Endothelial cell of umbilical vein (primary cell): ENCODE measurements around the gene APLN. TPM values are rescaled to one million over a fixed set of nuclear protein-coding genes. Genes with fewer than 3 reads are reported as not detected.
A peak's percentile ranks its signal among the peaks of the same experiment; 100 is the strongest.

ENCODE experiments used
- BruUV-seq: library from RNA; stranded (reverse); fragments of 400-500 nt; replicated peaks from 2 replicates; lab custom pipeline; 2021; lab: Mats Ljungman, UMichigan
- CTCF ChIA-PET: fragments of 300-600, 350-600 bp; sonication (Branson Sonifier 250); formaldehyde crosslinking; loops from one replicate; lab custom pipeline; 2021; ENCODE audit warnings: antibody characterized with exemption, inconsistent platforms; lab: Charles Lee
- POLR2A ChIA-PET: fragments of 300-600, 350-600 bp; sonication (Branson Sonifier 250); formaldehyde crosslinking; loops from one replicate; lab custom pipeline; 2021; ENCODE audit warnings: antibody characterized with exemption, inconsistent platforms; lab: Charles Lee
- DNase-seq: peaks from one replicate; pipeline ENCODE4 v3.0.0-alpha.2; 2011; ENCODE audit warnings: low read depth, low spot score
- FAIRE-seq: peaks from 2 replicates; lab custom pipeline; 2011; peaks lifted over from hg19 to GRCh38; lab: Jason Lieb, UNC
- H2AFZ ChIP-seq: 2 replicates; pipeline ENCODE4 v1.6.0; 2012; ENCODE audit warnings: low read depth, low read length, control low read depth, inconsistent platforms
- H3K27ac ChIP-seq: 2 replicates; pipeline ENCODE4 v1.5.1; 2011; ENCODE audit warnings: low read depth, mild to moderate bottlenecking, control low read depth, low read length, moderate library complexity; ENCODE audit not compliant: insufficient read depth
- H3K27me3 ChIP-seq, 2 experiments: 2 replicates each; pipeline versions ENCODE4 v1.6.0 to v1.6.1; 2011; ENCODE audit warnings: low read length in 2 of 2, mixed read lengths in 1 of 2; ENCODE audit not compliant: control insufficient read depth in 2 of 2, insufficient read depth in 2 of 2
- H3K36me3 ChIP-seq, 2 experiments: 2 replicates in 1 of 2; 3 replicates in 1 of 2; pipeline ENCODE4 v1.5.1; 2011; ENCODE audit warnings: low read length in 2 of 2, mild to moderate bottlenecking in 1 of 2, moderate library complexity in 1 of 2; ENCODE audit not compliant: control insufficient read depth in 2 of 2, insufficient read depth in 2 of 2; ENCODE audit errors: extremely low read depth in 1 of 2
- H3K4me1 ChIP-seq: 3 replicates; pipeline ENCODE4 v1.5.1; 2011; ENCODE audit warnings: mild to moderate bottlenecking, low read length; ENCODE audit not compliant: control insufficient read depth, insufficient read depth; ENCODE audit errors: extremely low read depth
- H3K4me2 ChIP-seq: 2 replicates; pipeline ENCODE4 v1.6.1; 2011; ENCODE audit warnings: low read length, control low read depth, mixed read lengths; ENCODE audit not compliant: insufficient read depth
- H3K4me3 ChIP-seq, 3 experiments: fragments of 200-600 bp in 1 of 3; sonication (generic), shearing (Covaris generic) in 1 of 3; replicated peaks in 1 of 3; 2 replicates each; pipeline ENCODE4 v1.5.1; 2011 to 2016; ENCODE audit warnings: control low read depth in 3 of 3, low read length in 3 of 3, mild to moderate bottlenecking in 2 of 3, inconsistent platforms in 1 of 3, low read depth in 1 of 3, moderate library complexity in 1 of 3; ENCODE audit not compliant: insufficient read depth in 1 of 3
- H3K79me2 ChIP-seq: 2 replicates; pipeline ENCODE4 v1.6.0; 2012; ENCODE audit warnings: low read length, inconsistent platforms; ENCODE audit not compliant: control insufficient read depth, insufficient read depth
- H3K9ac ChIP-seq: replicated peaks from 2 replicates; pipeline ENCODE3; 2011; ENCODE audit warnings: low read length, control low read depth; ENCODE audit not compliant: insufficient read depth; ENCODE audit errors: extremely low read depth
- H3K9me1 ChIP-seq: replicated peaks from 3 replicates; pipeline ENCODE4 v1.6.0; 2011; ENCODE audit warnings: mild to moderate bottlenecking, low read length; ENCODE audit not compliant: control insufficient read depth, insufficient read depth; ENCODE audit errors: extremely low read depth
- H3K9me3 ChIP-seq: replicated peaks from 2 replicates; pipeline ENCODE4 v1.5.1; 2012; ENCODE audit warnings: low read length, inconsistent platforms; ENCODE audit not compliant: control insufficient read depth, insufficient read depth
- H4K20me1 ChIP-seq: replicated peaks from 2 replicates; pipeline ENCODE3; 2011; ENCODE audit warnings: mild to moderate bottlenecking, low read length; ENCODE audit not compliant: control insufficient read depth, insufficient read depth; ENCODE audit errors: extremely low read depth
- EZH2 ChIP-seq: IDR thresholded peaks from 2 replicates; pipeline ENCODE4 v1.6.1; 2012; ENCODE audit warnings: borderline replicate concordance, low read depth, mild to moderate bottlenecking, moderate library complexity, low read length, inconsistent platforms; ENCODE audit not compliant: severe bottlenecking
- FOS ChIP-seq: IDR thresholded peaks from 2 replicates; pipeline ENCODE4 v1.6.1; 2011; ENCODE audit warnings: mild to moderate bottlenecking, low read length, moderate library complexity, borderline replicate concordance; ENCODE audit not compliant: insufficient read depth
- GATA2 ChIP-seq: IDR thresholded peaks from 2 replicates; pipeline ENCODE4 v1.7.0; 2011; ENCODE audit warnings: low read depth, mild to moderate bottlenecking, moderate library complexity, mixed read lengths, low read length; ENCODE audit not compliant: insufficient read length, insufficient read depth
- JUN ChIP-seq: IDR thresholded peaks from 2 replicates; pipeline ENCODE4 v1.6.1; 2011; ENCODE audit warnings: borderline replicate concordance, low read depth; ENCODE audit not compliant: insufficient read length, insufficient read depth
- MYC ChIP-seq: IDR thresholded peaks from one replicate; pipeline ENCODE4 v1.6.1; 2011; ENCODE audit warnings: mild to moderate bottlenecking, low read depth, low read length
- POLR2A ChIP-seq: IDR thresholded peaks from 2 replicates; pipeline ENCODE4 v1.6.1; 2012; ENCODE audit warnings: low read depth, mild to moderate bottlenecking, control low read depth, low read length
- POLR2AphosphoS5 ChIP-seq: IDR thresholded peaks from 2 replicates; pipeline ENCODE4 v1.6.1; 2012; ENCODE audit warnings: low read depth, mild to moderate bottlenecking, control low read depth, low read length, moderate library complexity; ENCODE audit not compliant: insufficient read depth
- dilution Hi-C: fragments of 300-500 bp; cut with MboI; formaldehyde crosslinking; loops from one replicate; pipeline ENCODE4 v1.15.0; 2019; ENCODE audit warnings: low sequenced_read_pairs; ENCODE audit not compliant: extremely low pct_ligation_motif_present
- intact Hi-C: fragments of 100-400 bp; cut with micrococcal nuclease; formaldehyde crosslinking; loops from one replicate; pipeline ENCODE4 v1.10.0; 2022
- polyA plus RNA-seq, 4 experiments: library from polyadenylated mRNA; depleted of rRNA in 3 of 4; stranded (reverse) in 3 of 4; unstranded in 1 of 4; fragments of >200 nt; gene quantifications; 2 replicates each; pipeline versions ENCODE4 v1.2.1 to v1.2.3, GENCODE V29; 2011 to 2012; ENCODE audit warnings: missing spikeins in 1 of 4
- total RNA-seq: library from RNA; stranded (reverse); gene quantifications from 2 replicates; pipeline ENCODE4 v1.2.3, GENCODE V29; 2021
- TF ChIP-seq, protein P1 (sequence below): IDR thresholded peaks from 2 replicates; pipeline ENCODE4 v1.6.1; 2011; ENCODE audit not compliant: insufficient read depth, insufficient read length
- TF ChIP-seq, protein P2 (sequence below), 2 donors: IDR thresholded peaks; 1 replicate in 1 of 2; 2 replicates in 1 of 2; pipeline ENCODE4 v1.5.1; 2011; ENCODE audit warnings: low read length in 2 of 2, mild to moderate bottlenecking in 2 of 2, moderate library complexity in 2 of 2, control low read depth in 1 of 2, inconsistent platforms in 1 of 2, low read depth in 1 of 2; ENCODE audit not compliant: insufficient read depth in 1 of 2; ENCODE audit errors: extremely low read depth in 1 of 2

APLN gene
- total and polyA plus RNA-seq, 2 donors (not counting 3 experiments of a cell fraction or from before 2014, with no cell fraction given) = 230 to 466 TPM

DNA sequence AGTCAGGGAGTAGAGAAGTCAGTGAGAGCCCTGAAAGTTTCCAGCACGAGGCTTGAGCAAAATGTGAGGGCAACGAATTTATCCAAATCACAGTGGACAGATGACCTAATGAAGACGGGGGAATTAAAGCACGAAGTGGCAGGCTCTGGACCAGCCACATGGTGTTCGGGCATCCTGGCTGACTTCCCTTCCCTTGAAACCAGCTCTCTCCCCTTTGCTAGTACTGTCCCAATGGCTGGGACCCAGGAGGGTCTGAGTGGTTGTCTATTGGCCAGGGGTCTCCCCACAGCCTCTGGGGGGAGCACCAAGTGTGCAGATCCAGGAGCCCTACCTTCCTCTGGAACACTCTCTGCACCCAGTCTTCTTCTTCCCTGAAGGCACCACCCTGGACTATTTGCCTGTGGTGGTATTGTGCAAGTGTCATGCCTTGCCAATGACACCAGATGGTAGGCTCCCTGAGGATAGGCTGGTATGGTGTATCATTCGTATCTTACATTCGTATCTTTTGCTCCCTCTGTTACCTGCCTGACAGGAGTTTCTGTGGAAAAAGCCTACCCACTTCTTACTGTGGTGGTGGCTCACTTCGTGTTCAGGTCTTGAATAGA lies 2.1 kb downstream of the APLN start:
- Histone ChIP-seq H3K4me1 (peaks cover 42% of the 10 kb centered on the region), H3K27ac (peak overlapping the region; percentile 69), H3K36me3 (peaks cover 6 to 7% of the 10 kb centered on the region in 2 experiments), H3K27me3 (no peaks in the 10 kb centered on the region), H2AFZ (no peak overlapping the region), H3K4me3 (peak overlapping the region in 2 of 3 experiments; percentile 58 to 78), H4K20me1 (no peaks in the 10 kb centered on the region), H3K4me2 (peak overlapping the region; percentile 91), H3K9me3 (no peaks in the 10 kb centered on the region), H3K9ac (peak overlapping the region; percentile 81), H3K79me2 (peaks cover 33% of the 10 kb centered on the region), H3K9me1 (no peaks in the 10 kb centered on the region)
- TF ChIP-seq FOS = no peak
- TF ChIP-seq POLR2AphosphoS5 = peak; percentile 66
- TF ChIP-seq POLR2A = peak; percentile 43
- no peak for FAIRE-seq
- no TSS peak for BruUV-seq
- ChIA-PET POLR2A (interaction anchor here (1.5 kb wide), 1 partner anchor 72 kb away, joined by 5 read pairs; no protein-coding TSS in a partner anchor), CTCF (interaction anchor here (6.0 kb wide), 1 partner anchor 73 kb away, joined by 122 read pairs; no protein-coding TSS in a partner anchor)
- dilution Hi-C loops = no loop called here
- intact Hi-C loops = no loop called here
- DNase-seq = no peak

DNA sequence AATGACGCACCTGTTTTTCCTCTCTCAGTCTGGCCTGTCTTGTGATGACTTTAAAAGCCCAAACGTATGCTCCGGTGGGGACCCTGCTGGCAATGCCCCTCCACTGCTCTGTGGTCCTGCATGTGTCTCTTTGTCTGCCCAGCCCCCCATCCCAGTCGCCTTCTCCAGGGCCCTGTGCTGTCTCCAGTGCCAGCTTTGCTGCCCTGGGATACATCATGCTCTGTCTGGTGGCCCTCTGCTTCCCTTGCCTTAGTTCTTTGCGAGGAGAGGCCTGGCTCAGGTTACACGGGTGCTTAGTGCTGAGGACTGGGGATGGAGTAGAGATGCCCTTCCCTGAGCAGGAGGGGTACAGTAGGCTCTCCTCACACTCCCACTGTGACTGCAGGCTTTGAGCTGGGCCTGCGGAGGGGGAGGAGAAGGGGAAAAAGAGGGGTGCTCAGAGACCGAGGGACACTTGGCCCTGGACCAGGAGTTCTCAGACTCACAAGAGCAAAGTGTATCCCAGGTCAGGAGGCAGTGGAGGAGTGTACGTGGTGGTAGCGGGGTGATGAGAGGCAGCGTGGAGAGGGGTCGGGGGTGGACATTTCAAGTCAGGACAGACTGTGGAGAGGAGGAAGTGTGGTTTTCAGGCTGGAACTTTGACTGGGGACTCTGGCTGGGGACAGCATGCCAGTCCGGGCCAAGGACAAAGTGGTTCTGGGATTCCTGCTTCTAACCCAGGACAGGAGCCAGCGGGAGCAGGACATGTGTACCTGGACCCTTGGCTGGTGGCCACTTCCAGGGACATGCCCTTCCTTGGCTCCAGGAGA lies 2.8 kb downstream of the APLN start:
- no TSS peak for BruUV-seq
- peaks cover 6 to 12% of the 10 kb centered on the region in 2 experiments for H3K36me3 ChIP-seq
- DNase-seq (no peak), FAIRE-seq (no peak)
- H3K9me1 ChIP-seq = no peaks in the 10 kb centered on the region
- peak overlapping the region; percentile 81 for H3K9ac ChIP-seq
- H4K20me1 ChIP-seq = no peaks in the 10 kb centered on the region
- peak overlapping the region; percentile 69 for H3K27ac ChIP-seq
- H3K27me3 ChIP-seq = no peaks in the 10 kb centered on the region
- CTCF ChIA-PET = interaction anchor here (6.0 kb wide), 1 partner anchor 73 kb away, joined by 122 read pairs; no protein-coding TSS in a partner anchor
- H2AFZ ChIP-seq = no peak overlapping the region
- TF ChIP-seq, protein P1, sequence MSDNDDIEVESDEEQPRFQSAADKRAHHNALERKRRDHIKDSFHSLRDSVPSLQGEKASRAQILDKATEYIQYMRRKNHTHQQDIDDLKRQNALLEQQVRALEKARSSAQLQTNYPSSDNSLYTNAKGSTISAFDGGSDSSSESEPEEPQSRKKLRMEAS = no peak
- TF ChIP-seq FOS (no peak), JUN (no peak), POLR2AphosphoS5 (no peak), EZH2 (no peak), POLR2A (no peak), GATA2 (no peak), MYC (no peak)
- TF ChIP-seq, protein P2, sequence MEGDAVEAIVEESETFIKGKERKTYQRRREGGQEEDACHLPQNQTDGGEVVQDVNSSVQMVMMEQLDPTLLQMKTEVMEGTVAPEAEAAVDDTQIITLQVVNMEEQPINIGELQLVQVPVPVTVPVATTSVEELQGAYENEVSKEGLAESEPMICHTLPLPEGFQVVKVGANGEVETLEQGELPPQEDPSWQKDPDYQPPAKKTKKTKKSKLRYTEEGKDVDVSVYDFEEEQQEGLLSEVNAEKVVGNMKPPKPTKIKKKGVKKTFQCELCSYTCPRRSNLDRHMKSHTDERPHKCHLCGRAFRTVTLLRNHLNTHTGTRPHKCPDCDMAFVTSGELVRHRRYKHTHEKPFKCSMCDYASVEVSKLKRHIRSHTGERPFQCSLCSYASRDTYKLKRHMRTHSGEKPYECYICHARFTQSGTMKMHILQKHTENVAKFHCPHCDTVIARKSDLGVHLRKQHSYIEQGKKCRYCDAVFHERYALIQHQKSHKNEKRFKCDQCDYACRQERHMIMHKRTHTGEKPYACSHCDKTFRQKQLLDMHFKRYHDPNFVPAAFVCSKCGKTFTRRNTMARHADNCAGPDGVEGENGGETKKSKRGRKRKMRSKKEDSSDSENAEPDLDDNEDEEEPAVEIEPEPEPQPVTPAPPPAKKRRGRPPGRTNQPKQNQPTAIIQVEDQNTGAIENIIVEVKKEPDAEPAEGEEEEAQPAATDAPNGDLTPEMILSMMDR (IDR thresholded peaks at IDR 0.05; ENCODE audit: extremely low read depth in 1 of 2, insufficient read depth in 1 of 2, low read depth in 1 of 2, low read length in 2 of 2) = no peak
- intact Hi-C loops = no loop called here
- POLR2A ChIA-PET = interaction anchor here (1.5 to 1.7 kb wide), 2 partner anchors 73 to 74 kb away, joined by 5 to 8 read pairs; no protein-coding TSS in a partner anchor
- H3K4me2 ChIP-seq = peak overlapping the region; percentile 91
- peak overlapping the region in 2 of 3 experiments; percentile 16 to 78 for H3K4me3 ChIP-seq
- peaks cover 33% of the 10 kb centered on the region for H3K79me2 ChIP-seq
- peaks cover 42% of the 10 kb centered on the region for H3K4me1 ChIP-seq
- H3K9me3 ChIP-seq = no peaks in the 10 kb centered on the region
- dilution Hi-C loops = no loop called here
